Activated CD8-positive, alpha-beta memory T cell treated with anti-CD3 and anti-CD28 coated beads for 48 hours (primary cell): Measurements from ENCODE around the gene HSPA6.
"Not testable (repeated sequence)": the region's sequence is repeated elsewhere in the genome, so short reads cannot be mapped to it uniquely, and the experiment has no call there.

Source experiments
- DNase-seq, 3 experiments: peaks; one replicate each; pipeline ENCODE4 v3.0.0-alpha.2; 2020; ENCODE audit warnings: low read depth in 2 of 3, low spot score in 2 of 3

The HSPA6 gene

DNA sequence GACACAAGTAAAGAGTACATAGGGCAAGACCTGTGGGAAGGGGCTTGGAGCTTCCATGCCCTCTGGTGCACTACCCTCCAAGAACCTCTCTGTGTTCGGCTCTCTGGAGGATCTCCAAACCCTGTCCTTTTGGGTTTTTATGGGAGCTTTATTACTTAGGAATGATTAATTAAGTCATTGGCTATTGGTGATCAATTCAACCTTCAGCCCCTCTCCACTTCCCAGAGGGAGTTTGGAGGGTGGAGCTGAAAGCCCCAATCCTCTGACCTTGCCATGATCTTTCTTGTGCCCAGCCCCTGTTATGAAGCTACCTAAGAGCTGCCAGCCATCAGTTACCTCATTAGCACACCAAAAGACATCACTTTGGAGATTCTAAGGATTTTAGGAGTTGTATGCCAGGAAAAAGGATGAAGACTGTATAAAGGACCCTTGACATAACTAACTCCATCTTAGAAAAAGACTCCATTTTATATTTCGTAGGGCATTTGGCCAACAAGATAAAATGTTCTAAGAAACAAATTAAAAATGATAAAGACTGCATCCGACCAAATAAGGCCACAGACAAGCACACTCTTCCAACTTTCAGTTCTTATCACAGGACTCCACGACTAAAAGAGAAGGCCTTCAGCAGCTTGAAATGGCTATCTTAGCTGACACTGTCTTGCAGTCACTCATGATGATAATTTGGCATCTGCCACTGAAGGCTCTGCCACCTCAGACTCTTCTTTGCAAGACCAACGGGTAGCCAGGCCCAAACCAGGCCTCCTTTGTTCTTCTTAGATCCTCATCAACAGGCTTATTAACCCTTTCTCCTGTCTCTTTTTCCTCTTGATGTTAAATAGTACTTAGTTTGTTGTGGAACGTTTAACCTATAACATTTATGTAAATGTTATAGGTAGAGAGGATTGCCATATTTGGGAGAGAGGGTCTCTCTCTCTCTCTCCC is 33.4 kb downstream of the HSPA6 start:
- DNase-seq = not testable (repeated sequence)

- not testable (repeated sequence) for DNase-seq
These were observed 36.8 kb downstream of the HSPA6 start for GRCh38 chr1:161560960-161561715.

GRCh38 chr1:161562441-161562840 is 38.1 kb downstream of the HSPA6 start:
- DNase-seq = not testable (repeated sequence)

DNA sequence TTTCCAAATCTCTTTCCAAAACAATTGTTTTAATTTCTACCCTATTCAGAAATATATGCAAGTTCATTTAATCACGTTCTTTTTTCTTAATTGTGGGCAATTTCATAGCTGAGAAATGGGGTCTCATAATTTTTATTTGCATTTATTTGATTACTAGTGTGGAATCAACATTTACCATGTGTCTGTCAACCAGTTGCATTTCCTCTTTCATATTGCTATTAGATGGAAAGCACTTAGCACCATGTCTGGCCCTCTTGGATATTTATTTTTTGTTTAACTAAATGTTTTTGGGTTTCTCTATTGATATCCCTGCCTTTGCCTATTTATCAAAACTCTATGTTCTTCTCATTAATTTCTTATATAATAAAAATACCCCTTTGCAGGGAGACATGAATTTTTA is 39.2 kb downstream of the HSPA6 start:
- not testable (repeated sequence) for DNase-seq

DNA sequence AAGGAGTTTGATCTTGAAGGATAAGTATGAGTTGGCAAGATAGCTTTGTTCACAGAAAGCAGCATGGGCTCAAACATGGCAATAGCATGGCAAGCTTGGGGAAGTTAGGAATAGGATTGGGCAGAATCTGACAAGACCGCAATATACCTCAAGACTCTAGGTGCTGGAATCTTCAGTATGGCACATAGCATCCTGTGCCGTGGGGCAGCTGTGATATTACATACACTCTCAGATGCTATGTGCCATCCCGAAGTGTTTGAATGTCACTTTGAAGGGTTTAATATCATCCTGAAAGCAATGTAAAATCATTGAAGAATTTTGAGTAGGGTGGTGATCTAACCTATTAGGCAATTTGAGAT is 42.2 kb downstream of the HSPA6 start:
- DNase-seq = not testable (repeated sequence)

- DNase-seq = not testable (repeated sequence)
These were observed 47.4 kb downstream of the HSPA6 start for GRCh38 chr1:161571703-161572102.
